BJ (cell line): ENCODE measurements around the gene NAGPA. TPM values are rescaled to one million over a fixed set of nuclear protein-coding genes. Genes with fewer than 3 reads are reported as not detected.

Source experiments
- CTCF ChIA-PET: fragments of 350-600 bp; formaldehyde crosslinking; extraction: SDS; loops from one replicate; lab custom pipeline; 2021; ENCODE audit warnings: antibody characterized with exemption, inconsistent platforms; lab: Yijun Ruan, JAX
- POLR2A ChIA-PET: fragments of 300-600 bp; sonication (Branson Sonifier 250); formaldehyde crosslinking; extraction: SDS; loops from one replicate; lab custom pipeline; 2021; ENCODE audit warnings: antibody characterized with exemption; lab: Charles Lee
- DNase-seq: peaks from one replicate; pipeline ENCODE4 v3.0.0-alpha.2; 2011; ENCODE audit warnings: low read depth
- H3K27me3 ChIP-seq: 2 replicates; pipeline ENCODE4 v1.6.0; 2011; ENCODE audit warnings: low read length; ENCODE audit not compliant: control insufficient read depth, insufficient read depth
- H3K36me3 ChIP-seq: 2 replicates; pipeline ENCODE4 v1.5.1; 2011; ENCODE audit warnings: low read length; ENCODE audit not compliant: control insufficient read depth, insufficient read depth
- H3K4me3 ChIP-seq: 2 replicates; pipeline ENCODE4 v1.5.1; 2011; ENCODE audit warnings: low read depth, mild to moderate bottlenecking, control low read depth, low read length
- polyA plus RNA-seq: library from polyadenylated mRNA; depleted of rRNA; stranded (reverse); fragments of >200 nt; gene quantifications from 2 replicates; pipeline ENCODE4 v1.2.3, GENCODE V29; 2011
- TF ChIP-seq, protein P1 (sequence below): IDR thresholded peaks from 2 replicates; pipeline ENCODE4 v1.5.1; 2011; ENCODE audit warnings: low read depth, mild to moderate bottlenecking, control low read depth, inconsistent platforms, low read length, moderate library complexity; ENCODE audit not compliant: insufficient read depth

The NAGPA gene
- polyA plus RNA-seq, 1 experiment, result 17.3 TPM

GRCh38 chr16:5042574-5043171, 8.9 kb upstream of the NAGPA start:
- CTCF ChIA-PET, result interaction anchor here (0.9 to 1.2 kb wide), 2 partner anchors 9 to 10 kb away, joined by 3 to 4 read pairs; no protein-coding TSS in a partner anchor
- POLR2A ChIA-PET, result no interaction called here
- no peak for DNase-seq

GRCh38 chr16:5041600-5042133, 7.9 kb upstream of the NAGPA start:
- TF ChIP-seq, protein P1, sequence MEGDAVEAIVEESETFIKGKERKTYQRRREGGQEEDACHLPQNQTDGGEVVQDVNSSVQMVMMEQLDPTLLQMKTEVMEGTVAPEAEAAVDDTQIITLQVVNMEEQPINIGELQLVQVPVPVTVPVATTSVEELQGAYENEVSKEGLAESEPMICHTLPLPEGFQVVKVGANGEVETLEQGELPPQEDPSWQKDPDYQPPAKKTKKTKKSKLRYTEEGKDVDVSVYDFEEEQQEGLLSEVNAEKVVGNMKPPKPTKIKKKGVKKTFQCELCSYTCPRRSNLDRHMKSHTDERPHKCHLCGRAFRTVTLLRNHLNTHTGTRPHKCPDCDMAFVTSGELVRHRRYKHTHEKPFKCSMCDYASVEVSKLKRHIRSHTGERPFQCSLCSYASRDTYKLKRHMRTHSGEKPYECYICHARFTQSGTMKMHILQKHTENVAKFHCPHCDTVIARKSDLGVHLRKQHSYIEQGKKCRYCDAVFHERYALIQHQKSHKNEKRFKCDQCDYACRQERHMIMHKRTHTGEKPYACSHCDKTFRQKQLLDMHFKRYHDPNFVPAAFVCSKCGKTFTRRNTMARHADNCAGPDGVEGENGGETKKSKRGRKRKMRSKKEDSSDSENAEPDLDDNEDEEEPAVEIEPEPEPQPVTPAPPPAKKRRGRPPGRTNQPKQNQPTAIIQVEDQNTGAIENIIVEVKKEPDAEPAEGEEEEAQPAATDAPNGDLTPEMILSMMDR, result no peak
- H3K4me3 ChIP-seq, result no peak overlapping the region
- no peaks in the 10 kb centered on the region for H3K36me3 ChIP-seq
- no peaks in the 10 kb centered on the region; the same call in none of the 2 replicates for H3K27me3 ChIP-seq
- DNase-seq, result no peak
- ChIA-PET POLR2A (no interaction called here), CTCF (interaction anchor here (0.7 to 1.2 kb wide), 2 partner anchors 9 to 12 kb away, joined by 3 to 4 read pairs; no protein-coding TSS in a partner anchor)

More at GRCh38 chr16:5042574-5043171, 8.9 kb upstream of the NAGPA start:
- Histone ChIP-seq H3K4me3 (no peak overlapping the region), H3K27me3 (peaks cover 1% of the 10 kb centered on the region), H3K36me3 (no peaks in the 10 kb centered on the region)
- TF ChIP-seq, protein P1, result 0 out of 2 replicates have a peak, but pooled peaks have one; percentile 15

DNA sequence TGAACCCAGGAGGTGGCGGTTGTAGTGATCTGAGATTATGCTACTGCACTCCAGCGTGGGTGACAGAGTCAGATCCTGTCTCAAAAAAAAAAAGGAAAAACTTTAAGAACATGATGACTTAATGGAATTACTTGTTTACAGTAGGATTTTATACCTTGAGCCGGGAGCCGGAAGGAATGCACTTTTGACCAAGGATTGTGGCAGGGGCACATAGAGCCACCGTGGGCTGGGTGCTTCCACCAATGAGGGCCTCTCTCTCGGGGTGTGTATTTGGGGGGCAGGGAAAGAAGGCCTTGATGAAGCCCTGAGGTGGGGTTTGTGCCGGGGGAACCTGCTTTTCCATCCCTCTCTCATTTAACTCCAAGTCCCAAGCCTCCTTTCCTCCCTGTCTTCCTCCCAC, 6.7 kb upstream of the NAGPA start:
- H3K36me3 ChIP-seq, result no peaks in the 10 kb centered on the region
- POLR2A ChIA-PET, result no interaction called here
- CTCF ChIA-PET, result no interaction called here
- TF ChIP-seq, protein P1, result no peak
- DNase-seq, result no peak
- H3K4me3 ChIP-seq, result no peak overlapping the region
- no peaks in the 10 kb centered on the region; the same call in none of the 2 replicates for H3K27me3 ChIP-seq

DNA sequence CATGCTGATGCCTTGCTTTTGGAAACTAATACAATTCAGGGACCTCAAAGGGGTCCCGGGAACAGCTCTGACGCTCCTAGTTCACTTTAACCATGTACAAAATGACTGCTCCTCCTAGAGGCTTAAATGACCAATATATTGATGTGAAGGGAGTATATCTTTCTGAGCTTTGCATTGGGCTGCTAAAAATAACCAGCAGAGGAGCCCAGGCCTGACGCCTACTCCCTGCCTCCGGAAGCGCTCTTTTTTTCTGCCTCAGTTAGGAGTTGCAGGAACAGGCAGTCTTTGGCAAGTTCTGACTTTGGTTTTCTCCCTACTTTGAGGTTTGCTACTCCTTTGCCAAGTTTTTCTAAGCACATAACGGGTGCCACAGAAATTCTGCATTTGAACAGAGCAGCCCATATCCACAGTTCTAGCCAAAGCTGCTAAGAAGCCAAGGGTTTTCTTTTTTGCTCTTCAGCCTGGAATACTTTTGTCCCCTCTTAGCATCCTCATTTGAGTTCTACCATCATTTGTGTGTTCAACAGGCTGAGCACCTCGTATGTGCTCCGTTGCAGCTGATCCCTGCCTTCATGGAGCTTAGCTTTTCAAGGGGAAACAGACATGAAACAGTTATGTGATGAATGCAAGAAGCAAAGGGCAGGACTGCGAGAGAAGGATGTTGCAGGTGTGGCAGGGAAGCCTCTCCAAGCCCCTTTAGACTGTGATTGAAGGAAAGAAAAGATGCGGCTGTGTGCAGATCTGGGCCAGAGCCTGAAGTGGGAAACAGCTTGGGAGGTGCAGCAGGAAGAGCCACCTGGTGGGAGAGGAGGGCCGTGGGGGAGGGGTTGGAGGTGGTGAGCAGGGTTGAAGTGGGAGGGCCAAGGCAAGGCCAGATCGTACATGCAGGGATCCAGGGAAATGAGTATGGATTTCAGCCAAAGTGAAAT, 2.8 kb upstream of the NAGPA start:
- no peak for DNase-seq
- no peak overlapping the region for H3K4me3 ChIP-seq
- no peaks in the 10 kb centered on the region; the same call in 1 of the 2 replicates for H3K27me3 ChIP-seq
- TF ChIP-seq, protein P1, result no peak
- no peaks in the 10 kb centered on the region for H3K36me3 ChIP-seq
- POLR2A ChIA-PET, result no interaction called here
- CTCF ChIA-PET, result no interaction called here

DNA sequence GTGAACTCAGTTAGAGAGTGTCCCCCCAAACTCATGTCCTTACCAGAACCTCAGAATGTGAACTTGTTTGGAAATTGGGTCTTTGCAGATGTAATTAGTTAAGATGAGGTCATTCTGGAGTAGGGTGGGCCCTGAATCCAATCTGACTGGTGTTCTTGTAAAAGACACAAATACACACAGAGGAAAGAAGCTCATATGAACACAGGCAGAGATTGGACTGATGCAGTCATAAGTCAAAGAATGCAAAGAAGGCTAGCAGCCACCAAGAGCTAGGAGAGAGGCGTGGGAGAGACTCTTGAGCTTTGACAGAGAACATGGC, 2.1 kb upstream of the NAGPA start:
- TF ChIP-seq, protein P1, result no peak
- no peak overlapping the region for H3K4me3 ChIP-seq
- ChIA-PET POLR2A (no interaction called here), CTCF (no interaction called here)
- no peaks in the 10 kb centered on the region for H3K36me3 ChIP-seq
- H3K27me3 ChIP-seq, result no peaks in the 10 kb centered on the region; the same call in 1 of the 2 replicates
- DNase-seq, result no peak
